HL-60 (cell line): ENCODE results near the gene MVK.

Experiments
- DNase-seq, 2 experiments: peaks; one replicate each; pipeline ENCODE4 v3.0.0-alpha.2; 2010 to 2020; ENCODE audit warnings: low read depth in 1 of 2, low spot score in 1 of 2
- H3K27ac ChIP-seq: fragments of 250-450 bp; sonication (Bioruptor Pico); replicated peaks from 2 replicates; pipeline ENCODE4 v1.5.1; 2020; ENCODE audit warnings: mild to moderate bottlenecking, moderate library complexity
- H3K27me3 ChIP-seq: fragments of 250-450 bp; sonication (Bioruptor Pico); 2 replicates; pipeline ENCODE4 v1.5.1; 2021; ENCODE audit warnings: mild to moderate bottlenecking, moderate library complexity; ENCODE audit not compliant: insufficient read depth, poor library complexity, severe bottlenecking
- H3K4me3 ChIP-seq: replicated peaks from 2 replicates; pipeline ENCODE4 v1.5.1; 2011; ENCODE audit warnings: mild to moderate bottlenecking, control low read depth, low read length; ENCODE audit not compliant: insufficient read depth
- CTCF ChIP-seq: IDR thresholded peaks from one replicate; pipeline ENCODE4 v1.5.1; 2011; ENCODE audit warnings: low read length, control low read depth, inconsistent platforms; ENCODE audit not compliant: insufficient read depth
- GABPA ChIP-seq: IDR thresholded peaks from 2 replicates; pipeline ENCODE4 v1.6.1; 2012; ENCODE audit warnings: low read depth
- POLR2AphosphoS5 ChIP-seq: IDR thresholded peaks from 2 replicates; pipeline ENCODE4 v1.6.1; 2012; ENCODE audit warnings: low read depth
- SPI1 ChIP-seq: IDR thresholded peaks from 2 replicates; pipeline ENCODE4 v1.6.1; 2012; ENCODE audit warnings: low read depth, mild to moderate bottlenecking, borderline replicate concordance
- TF ChIP-seq, protein P1 (sequence below): IDR thresholded peaks from 2 replicates; pipeline ENCODE4 v1.6.1; 2012; ENCODE audit warnings: low read depth; ENCODE audit not compliant: insufficient replicate concordance

MVK gene

GRCh38 chr12:109604132-109604585 is 30.6 kb downstream of the MVK start:
- Histone ChIP-seq H3K4me3 (no peak overlapping the region), H3K27me3 (no peaks in the 10 kb centered on the region), H3K27ac (no peak overlapping the region)
- DNase-seq, result no peak
- TF ChIP-seq GABPA, result no peak
- TF ChIP-seq POLR2AphosphoS5, result no peak
- TF ChIP-seq SPI1, result no peak
- TF ChIP-seq CTCF, result no peak
- TF ChIP-seq, protein P1, sequence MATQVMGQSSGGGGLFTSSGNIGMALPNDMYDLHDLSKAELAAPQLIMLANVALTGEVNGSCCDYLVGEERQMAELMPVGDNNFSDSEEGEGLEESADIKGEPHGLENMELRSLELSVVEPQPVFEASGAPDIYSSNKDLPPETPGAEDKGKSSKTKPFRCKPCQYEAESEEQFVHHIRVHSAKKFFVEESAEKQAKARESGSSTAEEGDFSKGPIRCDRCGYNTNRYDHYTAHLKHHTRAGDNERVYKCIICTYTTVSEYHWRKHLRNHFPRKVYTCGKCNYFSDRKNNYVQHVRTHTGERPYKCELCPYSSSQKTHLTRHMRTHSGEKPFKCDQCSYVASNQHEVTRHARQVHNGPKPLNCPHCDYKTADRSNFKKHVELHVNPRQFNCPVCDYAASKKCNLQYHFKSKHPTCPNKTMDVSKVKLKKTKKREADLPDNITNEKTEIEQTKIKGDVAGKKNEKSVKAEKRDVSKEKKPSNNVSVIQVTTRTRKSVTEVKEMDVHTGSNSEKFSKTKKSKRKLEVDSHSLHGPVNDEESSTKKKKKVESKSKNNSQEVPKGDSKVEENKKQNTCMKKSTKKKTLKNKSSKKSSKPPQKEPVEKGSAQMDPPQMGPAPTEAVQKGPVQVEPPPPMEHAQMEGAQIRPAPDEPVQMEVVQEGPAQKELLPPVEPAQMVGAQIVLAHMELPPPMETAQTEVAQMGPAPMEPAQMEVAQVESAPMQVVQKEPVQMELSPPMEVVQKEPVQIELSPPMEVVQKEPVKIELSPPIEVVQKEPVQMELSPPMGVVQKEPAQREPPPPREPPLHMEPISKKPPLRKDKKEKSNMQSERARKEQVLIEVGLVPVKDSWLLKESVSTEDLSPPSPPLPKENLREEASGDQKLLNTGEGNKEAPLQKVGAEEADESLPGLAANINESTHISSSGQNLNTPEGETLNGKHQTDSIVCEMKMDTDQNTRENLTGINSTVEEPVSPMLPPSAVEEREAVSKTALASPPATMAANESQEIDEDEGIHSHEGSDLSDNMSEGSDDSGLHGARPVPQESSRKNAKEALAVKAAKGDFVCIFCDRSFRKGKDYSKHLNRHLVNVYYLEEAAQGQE, result no peak

- TF ChIP-seq, protein P1, result no peak
- TF ChIP-seq SPI1, result no peak
- no peak for TF ChIP-seq POLR2AphosphoS5
- TF ChIP-seq GABPA, result no peak
- TF ChIP-seq CTCF, result no peak
- Histone ChIP-seq H3K27ac (no peak overlapping the region), H3K4me3 (no peak overlapping the region), H3K27me3 (no peaks in the 10 kb centered on the region)
- DNase-seq, result no peak
Measured at GRCh38 chr12:109605016-109605415, 31.4 kb downstream of the MVK start.

GRCh38 chr12:109605599-109606228 is 32.1 kb downstream of the MVK start:
- H3K4me3 ChIP-seq, result no peak overlapping the region
- H3K27ac ChIP-seq, result no peak overlapping the region
- DNase-seq, result no peak
- H3K27me3 ChIP-seq, result no peaks in the 10 kb centered on the region
- TF ChIP-seq CTCF (no peak), GABPA (no peak), SPI1 (no peak)
- TF ChIP-seq, protein P1, result no peak
